GM12872 (cell line): ENCODE data around the gene GMFB.

Experiments used
- CTCF ChIP-seq: IDR thresholded peaks from 3 replicates; pipeline ENCODE4 v1.5.1; 2011; ENCODE audit warnings: low read depth, mild to moderate bottlenecking, low read length, moderate library complexity; ENCODE audit not compliant: insufficient read depth

Gene GMFB

DNA sequence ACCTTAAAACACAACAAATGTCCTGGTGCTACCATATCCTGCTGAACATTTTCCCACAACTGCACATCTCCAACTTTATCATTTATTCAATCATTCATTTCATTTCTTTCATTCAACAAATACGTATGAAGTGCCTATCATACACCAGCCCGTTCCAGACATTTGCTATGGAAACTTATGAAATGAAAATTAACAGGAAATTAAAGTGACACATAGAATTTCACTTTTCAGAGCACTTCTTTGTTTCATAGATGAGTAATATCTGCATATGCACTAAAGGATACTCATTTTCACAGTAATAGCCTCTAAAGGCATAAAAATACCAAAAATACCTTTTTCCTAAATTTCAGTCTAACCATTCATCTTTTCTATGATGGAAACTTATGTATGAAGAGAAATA is 60.3 kb downstream of the GMFB start:
- TF ChIP-seq CTCF, result no peak

DNA sequence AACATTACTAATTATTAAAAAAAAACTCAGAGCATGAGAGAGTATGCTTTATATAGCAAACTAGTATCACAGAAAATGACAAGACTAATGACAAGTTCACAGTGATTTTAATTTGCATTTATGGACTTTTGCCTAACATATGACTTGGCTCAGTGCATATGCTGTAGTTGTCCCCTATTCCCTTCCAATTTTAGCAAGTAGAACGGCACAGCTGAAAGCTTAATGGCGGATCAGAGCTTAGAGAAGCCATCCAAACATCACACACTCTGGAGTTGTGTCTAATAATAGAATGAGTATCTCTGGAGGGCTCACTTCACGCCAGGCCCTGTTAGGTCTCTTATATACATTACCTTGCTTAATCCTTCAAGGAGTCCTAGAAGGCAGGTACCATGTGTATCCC is 60.9 kb downstream of the GMFB start:
- TF ChIP-seq CTCF, result no peak

GRCh38 chr14:54425537-54426274 is 63.1 kb downstream of the GMFB start:
- TF ChIP-seq CTCF, result no peak

DNA sequence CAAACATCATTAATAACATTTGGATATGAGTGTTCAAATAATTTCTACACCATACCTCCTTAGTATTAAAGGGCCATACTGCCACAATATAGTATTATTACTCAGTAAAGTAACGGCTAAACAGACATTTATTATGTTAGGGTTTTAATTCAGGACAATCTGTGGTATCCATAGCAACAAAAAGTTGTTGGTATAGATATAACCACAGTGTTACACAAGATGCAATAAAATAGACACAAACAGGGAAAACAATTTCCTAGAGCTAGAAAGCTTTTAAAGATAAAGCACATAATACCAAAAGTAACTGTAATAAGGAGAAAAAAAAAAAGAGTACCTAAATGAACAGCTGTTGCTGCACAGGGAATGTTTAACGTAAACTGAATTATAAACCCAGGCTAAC is 63.7 kb downstream of the GMFB start:
- no peak for TF ChIP-seq CTCF
